ENCODE data around the gene PSMD1. TPM values are rescaled to one million over a fixed set of nuclear protein-coding genes. Genes with fewer than 3 reads are reported as not detected.
"Not testable (repeated sequence)": the region's sequence is repeated elsewhere in the genome, so short reads cannot be mapped to it uniquely, and the experiment has no call there.

Gene PSMD1
- total RNA-seq, 1 experiment from 2014 or later = 131 TPM

GRCh38 chr2:231185886-231186285, 129.2 kb downstream of the PSMD1 start:
- no peak for DNase-seq (ENCODE audit: low spot score)

GRCh38 chr2:231186325-231186724, 129.7 kb downstream of the PSMD1 start:
- DNase-seq (ENCODE audit: low spot score) = no peak

GRCh38 chr2:231187736-231188505, 131.3 kb downstream of the PSMD1 start:
- peak; percentile 47 for DNase-seq (ENCODE audit: low spot score)

- no peak for DNase-seq (ENCODE audit: low spot score)
These were observed 132.0 kb downstream of the PSMD1 start for GRCh38 chr2:231188506-231189170.

GRCh38 chr2:231189171-231189530, 132.5 kb downstream of the PSMD1 start:
- no peak for DNase-seq (ENCODE audit: low spot score)

- DNase-seq (ENCODE audit: low spot score) = no peak
These were observed 133.2 kb downstream of the PSMD1 start for GRCh38 chr2:231189571-231190495.

GRCh38 chr2:231190531-231191197, 134.0 kb downstream of the PSMD1 start:
- DNase-seq (ENCODE audit: low spot score) = no peak

GRCh38 chr2:231191896-231192872, 135.5 kb downstream of the PSMD1 start:
- peak; percentile 55 for DNase-seq (ENCODE audit: low spot score)

GRCh38 chr2:231193216-231193615, 136.5 kb downstream of the PSMD1 start:
- DNase-seq (ENCODE audit: low spot score) = no peak

- no peak for DNase-seq (ENCODE audit: low spot score)
These were observed 139.9 kb downstream of the PSMD1 start for GRCh38 chr2:231196592-231196991.

GRCh38 chr2:231197196-231197595, 140.5 kb downstream of the PSMD1 start:
- DNase-seq (ENCODE audit: low spot score) = not testable (repeated sequence)

GRCh38 chr2:231197706-231198290, 141.1 kb downstream of the PSMD1 start:
- no peak for DNase-seq (ENCODE audit: low spot score)

- peak; percentile 55 for DNase-seq (ENCODE audit: low spot score)
These were observed 141.9 kb downstream of the PSMD1 start, which contains the start of gene ARMC9 for GRCh38 chr2:231198291-231199173. ARMC9 (plus strand) TSS chr2:231198631; CDS start chr2:231206239, 7,608 bp downstream.

GRCh38 chr2:231199219-231199618, 142.6 kb downstream of the PSMD1 start:
- DNase-seq (ENCODE audit: low spot score) = no peak

- DNase-seq (ENCODE audit: low spot score) = peak; percentile 83
These were observed 144.3 kb downstream of the PSMD1 start for GRCh38 chr2:231200805-231201474.

- DNase-seq (ENCODE audit: low spot score) = no peak
These were observed 144.8 kb downstream of the PSMD1 start for GRCh38 chr2:231201475-231201814.

GRCh38 chr2:231203087-231203486, 146.4 kb downstream of the PSMD1 start:
- DNase-seq (ENCODE audit: low spot score) = no peak

GRCh38 chr2:231204146-231204545, 147.5 kb downstream of the PSMD1 start:
- no peak for DNase-seq (ENCODE audit: low spot score)
